GM12878 (cell line): Measurements from ENCODE around the gene GPC5. TPM values are rescaled to one million over a fixed set of nuclear protein-coding genes. Genes with fewer than 3 reads are reported as not detected.

Experiments used
- ATAC-seq: fragments of 200-7000 bp; cut with Tn5 transposase; 3 replicates; pipeline ENCODE4 v1.9.1; 2020; ENCODE audit warnings: mild to moderate bottlenecking, moderate library complexity
- BruUV-seq: library from RNA; stranded (reverse); fragments of 400-500 nt; replicated peaks from 2 replicates; lab custom pipeline; 2021; lab: Mats Ljungman, UMichigan
- CTCF ChIA-PET: fragments of 300-600 bp; sonication (Branson Sonifier 250); formaldehyde crosslinking; extraction: SDS; loops from one replicate; lab custom pipeline; 2021; ENCODE audit warnings: inconsistent platforms; lab: Yijun Ruan, JAX
- POLR2A ChIA-PET: fragments of 350-600 bp; formaldehyde crosslinking; extraction: SDS; loops from one replicate; lab custom pipeline; 2021; ENCODE audit warnings: inconsistent platforms; lab: Charles Lee
- RAD21 ChIA-PET: fragments of 300-600 bp; sonication (Branson Sonifier 250); formaldehyde crosslinking; loops from one replicate; lab custom pipeline; 2023; ENCODE audit warnings: antibody characterized with exemption; ENCODE audit not compliant: unreplicated experiment; lab: Charles Lee
- SMC1A ChIA-PET: fragments of 300-600 bp; sonication (Branson Sonifier 250); formaldehyde crosslinking; loops from one replicate; lab custom pipeline; 2023; ENCODE audit not compliant: unreplicated experiment, uncharacterized antibody; lab: Charles Lee
- DNase-seq: peaks from one replicate; pipeline ENCODE4 v3.0.0-alpha.2; 2011; ENCODE audit warnings: low read depth, low spot score
- FAIRE-seq: peaks from 3 replicates; lab custom pipeline; 2011; peaks lifted over from hg19 to GRCh38; lab: Jason Lieb, UNC
- H2AFZ ChIP-seq: 2 replicates; pipeline ENCODE4 v1.6.0; 2011; ENCODE audit warnings: low read depth, low read length, control low read depth; ENCODE audit not compliant: control insufficient read depth
- H3K27ac ChIP-seq: 2 replicates; pipeline ENCODE4 v1.5.1; 2011; ENCODE audit warnings: control low read depth; ENCODE audit not compliant: control insufficient read depth, insufficient read depth
- H3K27me3 ChIP-seq, 2 experiments: replicated peaks in 1 of 2; 2 replicates each; pipeline versions ENCODE4 v1.6.0 to v1.6.1; 2011; ENCODE audit warnings: low read length in 1 of 2; ENCODE audit not compliant: control insufficient read depth in 2 of 2, insufficient read depth in 2 of 2
- H3K36me3 ChIP-seq, 2 experiments: 2 replicates each; pipeline ENCODE4 v1.5.1; 2011; ENCODE audit warnings: low read length in 1 of 2; ENCODE audit not compliant: control insufficient read depth in 2 of 2, insufficient read depth in 2 of 2
- H3K4me1 ChIP-seq: 2 replicates; pipeline ENCODE4 v1.6.1; 2011; ENCODE audit warnings: mild to moderate bottlenecking, low read length, moderate library complexity, mixed read lengths; ENCODE audit not compliant: control insufficient read depth, insufficient read depth
- H3K4me2 ChIP-seq: 2 replicates; pipeline ENCODE4 v1.6.0; 2011; ENCODE audit warnings: control low read depth; ENCODE audit not compliant: control insufficient read depth, insufficient read depth
- H3K4me3 ChIP-seq: fragments of 200-600 bp; sonication (generic); 2 replicates; pipeline ENCODE4 v1.5.1; 2016
- H3K79me2 ChIP-seq: 2 replicates; pipeline ENCODE4 v1.6.0; 2011; ENCODE audit warnings: low read length; ENCODE audit not compliant: control insufficient read depth, insufficient read depth
- H3K9ac ChIP-seq: 2 replicates; pipeline ENCODE4 v1.8.0; 2011; ENCODE audit warnings: low read length, control low read depth, mixed read lengths; ENCODE audit not compliant: control insufficient read depth, insufficient read depth
- H3K9me3 ChIP-seq: replicated peaks from 3 replicates; pipeline ENCODE4 v1.5.1; 2011; ENCODE audit warnings: mild to moderate bottlenecking, low read length; ENCODE audit not compliant: control insufficient read depth, insufficient read depth
- H4K20me1 ChIP-seq: 2 replicates; pipeline ENCODE4 v1.6.0; 2011; ENCODE audit not compliant: control insufficient read depth, insufficient read depth
- ELK1 ChIP-seq: IDR thresholded peaks from 2 replicates; pipeline ENCODE4 v1.6.1; 2012; ENCODE audit warnings: low read depth, low read length, improper control_type of control experiment
- IRF4 ChIP-seq: IDR thresholded peaks from 2 replicates; pipeline ENCODE4 v1.6.1; 2011; ENCODE audit warnings: low read depth, low read length
- KLF5 ChIP-seq: fragments of 450-650 bp; IDR thresholded peaks from 2 replicates; pipeline ENCODE4 v1.6.1; 2014; ENCODE audit warnings: mild to moderate bottlenecking; ENCODE audit not compliant: partially characterized antibody
- NFXL1 ChIP-seq: fragments of 450-650 bp; IDR thresholded peaks from 2 replicates; pipeline ENCODE4 v1.6.1; 2017; ENCODE audit warnings: antibody characterized with exemption, mild to moderate bottlenecking, borderline replicate concordance
- SMAD1 ChIP-seq: fragments of 450-650 bp; IDR thresholded peaks from 2 replicates; pipeline ENCODE4 v1.6.1; 2018; ENCODE audit warnings: mild to moderate bottlenecking, low read depth; ENCODE audit not compliant: partially characterized antibody
- SREBF2 ChIP-seq: IDR thresholded peaks from 2 replicates; pipeline ENCODE4 v1.6.1; 2012; ENCODE audit warnings: mild to moderate bottlenecking, low read length
- TAF1 ChIP-seq: IDR thresholded peaks from 2 replicates; pipeline ENCODE4 v1.6.1; 2011; ENCODE audit warnings: mild to moderate bottlenecking, low read depth, low read length, borderline replicate concordance
- TBL1XR1 ChIP-seq: IDR thresholded peaks from 2 replicates; pipeline ENCODE4 v1.6.1; 2012; ENCODE audit warnings: low read depth, low read length, improper control_type of control experiment
- TCF12 ChIP-seq: IDR thresholded peaks from 2 replicates; pipeline ENCODE4 v1.6.1; 2011; ENCODE audit warnings: low read depth, mild to moderate bottlenecking, low read length
- WGBS: methylation state at CpG from one replicate; pipeline ENCODE4 v1.1.6; 2016; ENCODE audit warnings: low lambda C conversion rate; ENCODE audit not compliant: insufficient replicate concordance, insufficient coverage; ENCODE audit errors: missing lambda C conversion rate; 5-methylcytosine and 5-hydroxymethylcytosine counted together
- in situ Hi-C: fragments of 300-500 bp; cut with MboI; formaldehyde crosslinking; loops from 9 replicates; pipeline ENCODE4 v1.14.3; 2018; ENCODE audit warnings: mixed read lengths
- intact Hi-C: fragments of 100-400 bp; cut with micrococcal nuclease; formaldehyde crosslinking; loops from one replicate; pipeline ENCODE4 v1.14.2; 2022; ENCODE audit not compliant: unreplicated experiment
- polyA plus RNA-seq, 11 experiments: library from polyadenylated mRNA; depleted of rRNA in 4 of 11; unstranded in 6 of 11; stranded (reverse) in 5 of 11; fragments of >200 nt; fragmentation: Nextera tagmentation in 4 of 11; fragmentation: Illumina TruSeq in 1 of 11; extraction: Ambion mirVana in 4 of 11; extraction: Trizol in 1 of 11; gene quantifications; 1 replicate in 1 of 11; 2 replicates in 10 of 11; pipeline versions ENCODE4 v1.2.1 to v1.2.3, GENCODE V29; 2011 to 2016; ENCODE audit warnings: inconsistent platforms in 2 of 11, missing spikeins in 2 of 11, low read depth in 1 of 11
- total RNA-seq, 4 experiments: library from RNA; depleted of rRNA in 3 of 4; stranded (reverse); fragments of >200 nt in 3 of 4; fragmentation: Illumina TruSeq in 1 of 4; extraction: Trizol in 1 of 4; gene quantifications; 2 replicates each; pipeline versions ENCODE4 v1.2.1 to v1.2.3, GENCODE V29; 2013 to 2021
- TF ChIP-seq, protein P1 (sequence below): fragments of 450-650 bp; IDR thresholded peaks from 2 replicates; pipeline ENCODE4 v1.6.1; 2018; ENCODE audit warnings: mild to moderate bottlenecking, low read depth, moderate library complexity; ENCODE audit not compliant: partially characterized antibody
- TF ChIP-seq, protein P2 (sequence below): IDR thresholded peaks from 2 replicates; pipeline ENCODE4 v1.6.1; 2012; ENCODE audit warnings: low read depth, low read length, improper control_type of control experiment
- TF ChIP-seq, protein P3 (sequence below): fragments of 150-350 bp; IDR thresholded peaks from 2 replicates; pipeline ENCODE4 v1.6.1; 2016; ENCODE audit warnings: low read depth, low read length
- TF ChIP-seq, protein P4 (sequence below): IDR thresholded peaks from 2 replicates; pipeline ENCODE4 v1.6.1; 2012; ENCODE audit warnings: low read depth, low read length, improper control_type of control experiment

GPC5 gene
- total and polyA plus RNA-seq, 10 of the 15 experiments (the other 5 are each of a cell fraction or from before 2014, with no cell fraction given): 0.05 to 0.87 (median 0.44) TPM; not detected in 1

DNA sequence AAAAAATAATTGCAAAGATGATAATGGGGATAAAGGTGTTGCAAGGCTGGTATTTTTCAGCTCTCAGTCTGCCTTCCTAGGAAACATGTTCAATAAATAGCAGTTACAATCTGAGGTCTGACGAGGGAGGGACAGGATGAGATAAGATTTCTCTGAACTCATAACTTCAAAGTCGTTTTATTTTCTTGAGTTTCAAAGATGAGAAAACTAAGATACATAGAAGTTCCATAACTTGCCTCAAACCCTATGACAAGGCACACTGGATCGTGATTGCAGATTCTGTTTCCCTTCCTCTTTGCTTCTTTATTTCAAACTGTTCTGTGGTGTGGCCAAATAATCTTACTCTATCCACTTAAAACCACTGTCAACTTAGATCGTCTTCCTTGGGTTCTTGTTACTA is 327.2 kb downstream of the GPC5 start (continued):
- TF ChIP-seq KLF5 (no peak), NFXL1 (no peak)

- CTCF ChIA-PET: no interaction called here
- no peak overlapping the region for H3K4me2 ChIP-seq
- H3K27me3 ChIP-seq: no peaks in the 10 kb centered on the region
- H4K20me1 ChIP-seq: no peaks in the 10 kb centered on the region
- RAD21 ChIA-PET: no interaction called here
- FAIRE-seq: no peak
- in situ Hi-C loops (no loop called here), intact Hi-C loops (no loop called here)
- DNase-seq: no peak
- no peak overlapping the region for H2AFZ ChIP-seq
- H3K79me2 ChIP-seq: no peaks in the 10 kb centered on the region
- H3K9ac ChIP-seq: no peak overlapping the region
- SMC1A ChIA-PET: no interaction called here
- POLR2A ChIA-PET: no interaction called here
- no peaks in the 10 kb centered on the region for H3K36me3 ChIP-seq
- no peak overlapping the region for H3K4me3 ChIP-seq
- no peaks in the 10 kb centered on the region for H3K9me3 ChIP-seq
- no peak for ATAC-seq
- no peak for TF ChIP-seq ELK1
- TF ChIP-seq TCF12: no peak
- TF ChIP-seq, protein P1, sequence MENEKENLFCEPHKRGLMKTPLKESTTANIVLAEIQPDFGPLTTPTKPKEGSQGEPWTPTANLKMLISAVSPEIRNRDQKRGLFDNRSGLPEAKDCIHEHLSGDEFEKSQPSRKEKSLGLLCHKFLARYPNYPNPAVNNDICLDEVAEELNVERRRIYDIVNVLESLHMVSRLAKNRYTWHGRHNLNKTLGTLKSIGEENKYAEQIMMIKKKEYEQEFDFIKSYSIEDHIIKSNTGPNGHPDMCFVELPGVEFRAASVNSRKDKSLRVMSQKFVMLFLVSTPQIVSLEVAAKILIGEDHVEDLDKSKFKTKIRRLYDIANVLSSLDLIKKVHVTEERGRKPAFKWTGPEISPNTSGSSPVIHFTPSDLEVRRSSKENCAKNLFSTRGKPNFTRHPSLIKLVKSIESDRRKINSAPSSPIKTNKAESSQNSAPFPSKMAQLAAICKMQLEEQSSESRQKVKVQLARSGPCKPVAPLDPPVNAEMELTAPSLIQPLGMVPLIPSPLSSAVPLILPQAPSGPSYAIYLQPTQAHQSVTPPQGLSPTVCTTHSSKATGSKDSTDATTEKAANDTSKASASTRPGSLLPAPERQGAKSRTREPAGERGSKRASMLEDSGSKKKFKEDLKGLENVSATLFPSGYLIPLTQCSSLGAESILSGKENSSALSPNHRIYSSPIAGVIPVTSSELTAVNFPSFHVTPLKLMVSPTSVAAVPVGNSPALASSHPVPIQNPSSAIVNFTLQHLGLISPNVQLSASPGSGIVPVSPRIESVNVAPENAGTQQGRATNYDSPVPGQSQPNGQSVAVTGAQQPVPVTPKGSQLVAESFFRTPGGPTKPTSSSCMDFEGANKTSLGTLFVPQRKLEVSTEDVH: no peak
- TF ChIP-seq IRF4: no peak
- no peak for TF ChIP-seq SREBF2
- TF ChIP-seq, protein P2, sequence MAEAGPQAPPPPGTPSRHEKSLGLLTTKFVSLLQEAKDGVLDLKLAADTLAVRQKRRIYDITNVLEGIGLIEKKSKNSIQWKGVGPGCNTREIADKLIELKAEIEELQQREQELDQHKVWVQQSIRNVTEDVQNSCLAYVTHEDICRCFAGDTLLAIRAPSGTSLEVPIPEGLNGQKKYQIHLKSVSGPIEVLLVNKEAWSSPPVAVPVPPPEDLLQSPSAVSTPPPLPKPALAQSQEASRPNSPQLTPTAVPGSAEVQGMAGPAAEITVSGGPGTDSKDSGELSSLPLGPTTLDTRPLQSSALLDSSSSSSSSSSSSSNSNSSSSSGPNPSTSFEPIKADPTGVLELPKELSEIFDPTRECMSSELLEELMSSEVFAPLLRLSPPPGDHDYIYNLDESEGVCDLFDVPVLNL: no peak
- TF ChIP-seq SMAD1: no peak
- no peak for TF ChIP-seq TAF1
- TF ChIP-seq TBL1XR1: no peak
- TF ChIP-seq, protein P3, sequence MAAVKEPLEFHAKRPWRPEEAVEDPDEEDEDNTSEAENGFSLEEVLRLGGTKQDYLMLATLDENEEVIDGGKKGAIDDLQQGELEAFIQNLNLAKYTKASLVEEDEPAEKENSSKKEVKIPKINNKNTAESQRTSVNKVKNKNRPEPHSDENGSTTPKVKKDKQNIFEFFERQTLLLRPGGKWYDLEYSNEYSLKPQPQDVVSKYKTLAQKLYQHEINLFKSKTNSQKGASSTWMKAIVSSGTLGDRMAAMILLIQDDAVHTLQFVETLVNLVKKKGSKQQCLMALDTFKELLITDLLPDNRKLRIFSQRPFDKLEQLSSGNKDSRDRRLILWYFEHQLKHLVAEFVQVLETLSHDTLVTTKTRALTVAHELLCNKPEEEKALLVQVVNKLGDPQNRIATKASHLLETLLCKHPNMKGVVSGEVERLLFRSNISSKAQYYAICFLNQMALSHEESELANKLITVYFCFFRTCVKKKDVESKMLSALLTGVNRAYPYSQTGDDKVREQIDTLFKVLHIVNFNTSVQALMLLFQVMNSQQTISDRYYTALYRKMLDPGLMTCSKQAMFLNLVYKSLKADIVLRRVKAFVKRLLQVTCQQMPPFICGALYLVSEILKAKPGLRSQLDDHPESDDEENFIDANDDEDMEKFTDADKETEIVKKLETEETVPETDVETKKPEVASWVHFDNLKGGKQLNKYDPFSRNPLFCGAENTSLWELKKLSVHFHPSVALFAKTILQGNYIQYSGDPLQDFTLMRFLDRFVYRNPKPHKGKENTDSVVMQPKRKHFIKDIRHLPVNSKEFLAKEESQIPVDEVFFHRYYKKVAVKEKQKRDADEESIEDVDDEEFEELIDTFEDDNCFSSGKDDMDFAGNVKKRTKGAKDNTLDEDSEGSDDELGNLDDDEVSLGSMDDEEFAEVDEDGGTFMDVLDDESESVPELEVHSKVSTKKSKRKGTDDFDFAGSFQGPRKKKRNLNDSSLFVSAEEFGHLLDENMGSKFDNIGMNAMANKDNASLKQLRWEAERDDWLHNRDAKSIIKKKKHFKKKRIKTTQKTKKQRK: no peak
- TF ChIP-seq, protein P4, sequence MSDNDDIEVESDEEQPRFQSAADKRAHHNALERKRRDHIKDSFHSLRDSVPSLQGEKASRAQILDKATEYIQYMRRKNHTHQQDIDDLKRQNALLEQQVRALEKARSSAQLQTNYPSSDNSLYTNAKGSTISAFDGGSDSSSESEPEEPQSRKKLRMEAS: no peak
- TF ChIP-seq, all 136 proteins: peak for 0
- no peak overlapping the region for H3K27ac ChIP-seq
- no TSS peak for BruUV-seq
- WGBS: 24% methylated on average over 6 of the region's 6 CpGs
- H3K4me1 ChIP-seq: no peaks in the 10 kb centered on the region
Observed at GRCh38 chr13:91726671-91727070, 328.2 kb downstream of the GPC5 start.
